Hepatic stellate cell (primary cell): ENCODE data around the gene ATP13A5.

Experiments used
- DNase-seq: peaks from one replicate; pipeline ENCODE4 v3.0.0; 2011; ENCODE audit warnings: low spot score

The ATP13A5 gene, protein sequence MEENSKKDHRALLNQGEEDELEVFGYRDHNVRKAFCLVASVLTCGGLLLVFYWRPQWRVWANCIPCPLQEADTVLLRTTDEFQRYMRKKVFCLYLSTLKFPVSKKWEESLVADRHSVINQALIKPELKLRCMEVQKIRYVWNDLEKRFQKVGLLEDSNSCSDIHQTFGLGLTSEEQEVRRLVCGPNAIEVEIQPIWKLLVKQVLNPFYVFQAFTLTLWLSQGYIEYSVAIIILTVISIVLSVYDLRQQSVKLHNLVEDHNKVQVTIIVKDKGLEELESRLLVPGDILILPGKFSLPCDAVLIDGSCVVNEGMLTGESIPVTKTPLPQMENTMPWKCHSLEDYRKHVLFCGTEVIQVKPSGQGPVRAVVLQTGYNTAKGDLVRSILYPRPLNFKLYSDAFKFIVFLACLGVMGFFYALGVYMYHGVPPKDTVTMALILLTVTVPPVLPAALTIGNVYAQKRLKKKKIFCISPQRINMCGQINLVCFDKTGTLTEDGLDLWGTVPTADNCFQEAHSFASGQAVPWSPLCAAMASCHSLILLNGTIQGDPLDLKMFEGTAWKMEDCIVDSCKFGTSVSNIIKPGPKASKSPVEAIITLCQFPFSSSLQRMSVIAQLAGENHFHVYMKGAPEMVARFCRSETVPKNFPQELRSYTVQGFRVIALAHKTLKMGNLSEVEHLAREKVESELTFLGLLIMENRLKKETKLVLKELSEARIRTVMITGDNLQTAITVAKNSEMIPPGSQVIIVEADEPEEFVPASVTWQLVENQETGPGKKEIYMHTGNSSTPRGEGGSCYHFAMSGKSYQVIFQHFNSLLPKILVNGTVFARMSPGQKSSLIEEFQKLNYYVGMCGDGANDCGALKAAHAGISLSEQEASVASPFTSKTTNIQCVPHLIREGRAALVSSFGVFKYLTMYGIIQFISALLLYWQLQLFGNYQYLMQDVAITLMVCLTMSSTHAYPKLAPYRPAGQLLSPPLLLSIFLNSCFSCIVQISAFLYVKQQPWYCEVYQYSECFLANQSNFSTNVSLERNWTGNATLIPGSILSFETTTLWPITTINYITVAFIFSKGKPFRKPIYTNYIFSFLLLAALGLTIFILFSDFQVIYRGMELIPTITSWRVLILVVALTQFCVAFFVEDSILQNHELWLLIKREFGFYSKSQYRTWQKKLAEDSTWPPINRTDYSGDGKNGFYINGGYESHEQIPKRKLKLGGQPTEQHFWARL

DNA sequence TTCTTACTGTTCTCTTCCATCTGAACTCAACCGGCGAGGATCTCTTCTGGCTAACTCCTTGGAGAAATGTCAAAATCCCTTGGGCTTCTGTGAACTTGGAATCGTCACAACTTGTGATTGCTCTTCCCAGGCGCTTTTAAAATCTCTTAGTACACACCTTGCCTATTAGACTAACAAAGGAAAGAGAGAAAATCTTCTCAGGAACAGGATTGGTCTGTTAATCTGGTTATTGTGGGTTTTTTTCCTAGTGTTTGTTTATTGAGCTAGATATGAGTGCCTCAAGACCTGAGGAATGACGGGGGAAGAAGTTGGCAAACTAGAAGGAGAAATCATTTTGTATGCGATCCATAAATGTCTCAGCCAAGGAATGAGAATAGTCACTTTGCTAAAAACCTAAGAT lies at the start of gene ATP13A5:
ATP13A5 (minus strand) TSS at position 48 of the 400 bp plus-strand sequence; CDS start at position 20, 28 bp downstream.
- no peak for DNase-seq

DNA sequence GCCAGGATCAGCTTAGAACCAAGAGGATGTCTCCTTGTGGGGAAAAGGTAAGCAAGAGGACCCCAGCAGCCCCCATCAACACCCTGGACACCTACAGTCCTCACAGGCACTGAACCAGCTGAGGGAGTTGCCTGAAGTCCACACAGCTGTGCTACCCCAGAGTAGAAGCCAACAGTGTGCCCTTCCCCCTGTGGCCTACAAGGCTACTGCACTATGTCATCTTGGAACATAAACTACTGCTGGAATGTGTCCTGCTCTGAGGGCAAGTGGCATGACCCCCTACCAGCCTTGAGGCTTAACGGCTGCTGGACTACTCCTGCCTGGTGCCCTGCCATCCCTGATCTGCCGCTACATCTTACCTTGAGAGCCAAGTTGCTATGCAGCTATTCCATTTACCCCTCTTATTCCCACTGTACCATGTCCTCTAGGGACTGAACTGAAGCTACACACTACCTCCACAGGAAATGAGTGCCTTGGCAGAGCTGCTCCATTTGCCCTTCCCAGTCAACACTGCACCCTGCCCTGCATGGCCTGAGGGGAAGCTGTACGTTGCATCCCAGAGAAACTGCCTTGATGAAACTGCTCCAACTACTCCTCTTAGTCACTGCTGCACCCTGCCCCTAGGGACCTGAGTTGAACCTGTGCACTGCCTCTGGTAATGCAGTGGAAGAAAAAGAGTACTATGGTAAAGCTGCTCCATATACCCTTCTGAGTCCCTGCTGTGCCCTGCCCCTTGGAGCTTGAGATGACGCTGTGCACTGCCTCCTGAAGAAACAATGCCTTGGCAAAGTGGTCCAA lies 40.2 kb upstream of the ATP13A5 start:
- DNase-seq: no peak

DNA sequence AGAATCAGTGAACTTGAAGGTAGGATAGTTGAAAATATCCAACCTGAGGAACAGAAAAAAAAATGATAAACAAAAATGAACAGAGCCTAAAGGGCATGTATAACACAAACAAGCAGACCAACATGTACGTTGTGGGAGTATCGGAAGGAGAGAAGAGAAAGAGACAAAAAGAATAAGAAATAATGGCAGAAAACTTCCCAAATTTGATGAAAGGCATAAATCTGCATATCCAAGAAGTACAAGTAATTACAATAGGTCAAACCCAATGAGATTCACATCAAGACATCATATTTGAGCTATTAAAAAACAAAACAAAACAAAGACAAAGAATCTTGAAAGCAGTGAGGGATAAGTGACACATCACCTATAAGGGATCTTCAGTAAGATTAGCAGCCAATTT lies 38.1 kb upstream of the ATP13A5 start:
- no peak for DNase-seq

DNA sequence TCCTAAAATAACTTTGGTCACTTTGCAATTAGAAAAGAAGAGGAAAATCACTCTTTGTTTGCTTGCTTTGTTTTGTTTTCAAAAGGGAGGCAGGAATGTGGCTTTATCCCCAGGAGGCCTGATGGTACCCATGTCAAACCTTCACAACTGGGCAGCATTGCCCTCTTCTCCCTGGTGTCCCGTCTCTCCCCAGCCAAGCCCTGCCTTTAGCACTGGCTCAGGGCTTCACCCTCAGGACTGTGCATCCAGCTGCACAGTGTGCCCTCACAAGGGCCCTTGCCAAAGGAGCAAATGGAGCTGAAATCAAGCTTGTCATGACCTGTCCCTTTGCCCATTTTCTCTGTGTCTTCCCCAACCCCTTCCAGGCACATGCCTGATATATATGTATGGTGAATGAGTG lies 29.1 kb upstream of the ATP13A5 start:
- no peak for DNase-seq

DNA sequence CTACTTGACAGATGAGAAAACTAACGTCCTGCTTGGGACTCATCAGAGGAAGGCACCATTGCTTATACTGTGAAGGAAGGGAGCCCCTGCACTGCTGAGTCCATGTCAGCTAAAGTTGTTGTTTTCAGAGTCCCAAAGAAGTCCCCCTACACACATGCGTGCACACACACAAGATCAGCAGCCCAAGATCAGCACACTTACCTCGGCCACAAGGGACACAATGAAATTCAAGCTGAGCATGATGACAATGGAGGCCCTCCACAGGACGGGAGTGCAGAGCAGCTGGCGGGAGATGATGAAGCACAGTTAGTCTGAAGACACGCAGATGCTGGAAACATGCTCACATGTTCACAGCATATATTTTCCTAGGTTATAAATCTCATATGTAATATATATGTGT lies 28.6 kb upstream of the ATP13A5 start:
- DNase-seq: no peak

DNA sequence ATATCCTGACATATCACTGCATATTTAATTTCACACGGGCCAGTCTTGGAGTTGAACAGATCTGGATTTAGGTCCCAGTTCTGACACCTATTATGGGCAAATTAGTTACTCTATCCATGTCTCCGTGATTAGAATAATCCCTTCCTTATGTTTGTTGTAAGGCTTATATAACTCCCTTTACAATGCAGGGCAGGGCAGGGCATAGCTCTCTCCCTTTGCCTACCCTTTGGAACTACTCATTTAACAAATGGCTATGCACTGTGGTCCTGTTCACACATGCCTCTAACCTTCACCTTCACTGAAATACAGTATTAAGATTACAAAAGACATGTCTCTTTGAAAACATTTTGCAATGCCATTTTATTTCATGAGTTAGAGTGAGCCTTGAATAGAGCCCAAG lies 24.8 kb upstream of the ATP13A5 start:
- DNase-seq: no peak

DNA sequence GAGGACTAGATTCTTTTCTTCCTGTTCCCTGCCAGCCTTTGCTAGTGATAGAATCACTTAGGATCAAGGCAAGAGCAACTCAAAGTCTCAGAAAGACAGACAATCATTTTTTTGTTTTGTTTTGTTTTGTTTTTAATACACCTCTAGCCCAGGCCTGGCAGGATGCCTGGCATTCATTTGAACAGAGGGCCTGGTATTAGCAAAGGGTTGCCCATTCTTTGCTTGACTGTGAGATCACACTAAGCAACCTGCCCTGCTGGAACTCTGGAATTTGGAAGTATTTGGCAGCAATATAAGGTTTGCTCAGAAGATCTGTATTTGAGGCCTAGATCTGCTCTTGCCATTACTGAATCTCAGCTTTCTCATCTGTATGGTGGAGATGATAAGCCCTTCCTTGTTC lies 21.8 kb upstream of the ATP13A5 start:
- no peak for DNase-seq

DNA sequence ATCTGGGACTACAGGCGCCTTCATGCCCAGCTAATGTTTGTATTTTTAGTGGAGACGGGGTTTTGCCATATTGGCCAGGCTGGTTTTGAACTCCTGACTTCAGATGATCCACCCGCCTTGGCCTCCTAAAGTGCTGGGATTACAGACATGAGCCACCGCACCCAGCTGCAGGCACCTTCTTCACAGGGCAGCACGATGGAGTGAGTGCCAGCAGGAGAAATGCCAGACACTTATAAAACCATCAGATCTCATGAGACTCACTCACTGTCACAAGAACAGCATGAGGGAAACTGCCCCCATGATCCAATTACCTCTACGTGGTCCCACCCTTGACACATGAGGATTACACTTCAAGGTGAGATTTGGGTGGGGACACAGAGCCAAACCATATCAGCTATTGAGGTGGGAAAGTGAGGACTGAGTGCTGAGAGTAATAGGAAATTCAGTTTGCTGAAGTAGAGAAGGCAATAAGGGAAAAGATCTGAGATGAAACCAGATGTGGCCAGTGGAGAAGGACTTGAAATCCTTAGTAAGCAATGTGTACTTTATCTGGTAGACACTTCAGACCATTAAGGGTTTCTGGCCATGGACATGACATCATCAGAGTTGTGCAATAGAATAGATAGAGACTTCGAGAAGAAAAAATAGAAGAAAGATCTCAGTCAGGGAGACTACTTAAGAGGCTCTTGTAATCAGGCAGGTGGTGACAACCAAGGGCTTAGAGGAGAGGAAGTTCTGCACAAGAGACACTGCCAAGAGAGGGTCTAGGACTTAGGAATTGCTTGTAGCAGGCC lies 18.1 kb upstream of the ATP13A5 start:
- DNase-seq: no peak

DNA sequence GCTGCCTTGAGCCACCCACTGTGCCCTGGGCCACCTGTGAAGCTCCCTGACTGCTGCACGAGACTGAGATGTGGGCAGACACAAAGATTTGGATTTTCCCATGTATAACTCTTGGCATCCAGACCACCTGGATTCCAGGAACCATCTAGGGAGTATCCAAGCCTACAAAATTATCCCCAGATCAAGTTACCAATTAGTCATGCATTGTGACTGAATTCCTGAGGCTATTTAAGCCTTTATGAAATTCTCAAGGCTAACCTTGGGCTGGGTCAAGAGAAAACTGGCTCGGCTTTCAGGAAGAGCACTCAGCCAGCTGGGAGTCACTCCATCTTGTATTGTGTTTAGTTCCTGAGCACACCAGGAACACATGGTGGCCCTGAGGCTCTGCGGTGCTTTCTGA lies 13.3 kb upstream of the ATP13A5 start:
- no peak for DNase-seq

DNA sequence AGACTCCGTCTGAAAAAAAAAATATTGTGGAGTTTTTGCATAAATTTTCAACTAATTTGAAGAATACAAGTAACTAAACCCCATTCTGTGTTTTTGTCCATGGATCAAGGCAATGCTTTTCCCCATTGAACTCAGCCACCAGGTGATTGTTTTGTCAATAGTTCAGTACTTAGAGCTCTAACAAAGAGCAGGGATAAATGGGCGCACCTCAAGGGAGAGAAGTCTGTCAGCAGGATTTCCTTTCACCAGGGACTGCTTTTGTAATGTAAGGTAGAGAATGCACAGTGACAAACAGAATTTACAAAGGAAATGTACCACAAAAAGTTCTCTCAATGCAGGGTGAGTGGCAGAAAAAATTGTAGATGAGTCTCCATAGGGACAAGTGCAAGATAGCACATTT lies 10.8 kb upstream of the ATP13A5 start:
- DNase-seq: no peak

DNA sequence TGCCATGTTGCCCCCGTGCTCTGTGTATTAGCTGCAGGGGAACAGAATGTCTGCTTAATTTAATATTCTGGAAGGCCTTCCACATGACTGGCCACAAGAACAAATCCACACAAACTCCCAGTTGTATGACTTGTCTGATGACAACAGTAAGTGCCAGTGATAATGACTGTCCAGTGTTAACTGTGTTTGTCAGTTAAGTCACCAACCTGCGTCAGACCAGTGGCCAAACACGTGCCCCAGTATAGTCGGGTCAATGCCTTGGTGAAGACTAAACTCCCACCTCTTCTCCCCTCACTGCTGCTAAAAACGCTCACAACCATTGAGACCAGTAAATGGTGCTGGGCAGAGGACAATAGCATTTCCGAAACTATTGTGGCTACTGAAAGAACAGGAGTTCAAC lies 9.8 kb upstream of the ATP13A5 start:
- no peak for DNase-seq

DNA sequence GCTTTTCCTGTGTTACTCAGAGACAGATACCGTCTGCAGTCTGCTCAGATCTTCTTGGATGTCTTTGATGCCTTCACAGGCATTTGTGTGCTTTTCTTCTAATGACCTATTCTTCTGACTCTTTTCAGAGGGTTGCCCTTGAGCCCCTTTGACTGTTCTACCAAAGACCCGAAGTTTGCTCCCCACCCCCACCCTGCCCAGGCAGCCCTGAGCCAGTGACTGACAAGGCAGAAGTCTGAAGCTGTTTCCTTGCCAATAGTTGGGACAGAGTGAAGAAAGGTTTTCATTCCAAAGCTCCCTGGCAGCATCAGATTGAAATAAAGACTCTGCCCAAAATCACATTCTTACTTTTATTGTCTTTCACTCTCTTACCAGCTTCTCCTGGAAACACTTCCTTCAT lies 9.0 kb upstream of the ATP13A5 start:
- DNase-seq: no peak

DNA sequence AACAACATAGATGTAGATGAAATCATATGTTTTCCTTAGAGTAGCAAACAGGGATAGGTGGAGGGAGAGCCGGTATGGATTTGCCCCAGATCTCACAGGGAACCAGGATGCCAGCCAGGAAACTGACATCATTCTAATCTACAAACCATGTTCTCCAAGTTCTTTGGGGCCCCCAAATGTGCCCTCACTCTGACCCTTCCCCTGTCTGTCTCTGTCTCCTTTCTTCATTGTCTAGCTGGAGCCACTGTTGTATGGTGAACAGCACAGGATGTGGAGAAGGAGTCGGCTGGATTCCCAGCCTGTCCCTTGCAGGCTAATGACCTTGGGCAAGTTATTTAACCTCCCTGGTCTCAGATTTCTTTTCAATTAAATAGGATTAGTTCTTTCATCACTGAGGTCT lies 962 bp downstream of the ATP13A5 start:
- no peak for DNase-seq

DNA sequence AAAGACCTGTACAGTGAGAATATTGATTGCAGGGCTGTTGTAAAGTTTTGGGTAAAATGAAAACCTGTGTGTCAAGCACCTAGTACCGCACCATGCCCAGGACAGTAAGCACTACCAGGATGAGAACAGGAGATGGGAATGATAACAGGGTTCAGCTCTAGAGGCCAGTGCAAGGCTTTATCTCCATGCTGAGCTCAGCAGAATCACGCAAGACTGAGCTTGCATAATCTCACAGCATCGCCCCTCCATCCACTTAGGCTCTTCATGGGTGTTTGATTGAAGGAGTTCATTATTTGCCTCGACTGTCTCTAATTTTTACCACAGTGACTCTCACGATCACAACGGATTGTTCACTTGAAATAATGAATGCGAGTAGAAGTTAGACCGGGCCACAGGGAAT lies 2.9 kb downstream of the ATP13A5 start:
- no peak for DNase-seq

DNA sequence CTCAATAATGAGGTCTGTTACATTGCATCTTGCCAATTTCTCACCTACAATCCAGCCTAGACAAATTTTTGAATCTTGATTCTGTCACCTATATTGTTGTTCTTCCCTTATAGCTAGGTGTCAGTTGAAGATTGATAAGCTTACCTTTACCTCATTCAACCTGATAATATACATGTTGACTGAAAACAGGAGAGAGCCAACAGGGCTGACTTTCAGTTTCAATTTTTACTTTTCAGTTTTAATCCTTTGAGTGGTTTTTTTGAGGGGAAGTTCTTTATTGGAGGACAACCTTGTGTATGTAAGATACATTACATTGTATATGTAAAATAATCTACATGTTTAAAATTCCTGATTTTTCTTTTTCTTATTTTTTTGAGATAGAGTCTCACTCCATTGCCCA lies 5.8 kb downstream of the ATP13A5 start:
- DNase-seq: no peak

DNA sequence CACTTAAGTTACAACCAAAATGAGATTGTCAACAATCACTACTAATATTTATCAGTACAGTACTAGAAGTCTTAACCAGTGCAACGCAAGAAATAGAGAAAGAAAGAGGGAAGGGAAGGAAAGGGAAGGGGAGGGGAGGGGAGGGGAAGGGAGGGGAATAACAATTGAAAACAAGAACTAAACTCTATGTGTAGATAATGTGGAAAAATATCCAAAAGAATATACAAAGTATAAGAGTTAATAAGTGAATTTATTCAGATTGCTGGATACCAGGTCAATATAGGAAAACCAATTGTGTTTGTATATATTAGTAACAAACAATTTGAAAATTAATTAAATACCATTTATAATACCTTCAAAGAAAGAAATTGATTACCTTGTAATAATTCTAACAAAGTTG lies 10.7 kb downstream of the ATP13A5 start:
- DNase-seq: no peak

DNA sequence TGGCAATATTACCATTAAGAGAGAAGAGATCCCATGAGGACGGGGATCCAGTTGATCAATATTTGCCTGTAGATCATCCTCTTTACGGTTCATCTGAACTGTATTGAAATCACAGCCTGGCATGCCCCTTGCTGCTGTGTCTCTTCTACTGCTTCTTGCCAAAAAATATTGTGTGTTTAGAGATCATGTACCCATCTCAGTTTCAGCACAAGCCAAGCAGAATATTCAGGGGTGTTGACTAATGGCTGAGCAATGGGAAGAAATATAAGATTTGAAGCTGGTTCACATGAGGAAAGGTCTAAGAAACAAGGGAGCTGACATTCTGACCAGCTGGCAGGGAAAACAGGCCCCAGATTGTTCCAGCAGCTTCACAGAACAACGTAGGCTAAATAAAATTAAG lies 21.3 kb downstream of the ATP13A5 start:
- no peak for DNase-seq

DNA sequence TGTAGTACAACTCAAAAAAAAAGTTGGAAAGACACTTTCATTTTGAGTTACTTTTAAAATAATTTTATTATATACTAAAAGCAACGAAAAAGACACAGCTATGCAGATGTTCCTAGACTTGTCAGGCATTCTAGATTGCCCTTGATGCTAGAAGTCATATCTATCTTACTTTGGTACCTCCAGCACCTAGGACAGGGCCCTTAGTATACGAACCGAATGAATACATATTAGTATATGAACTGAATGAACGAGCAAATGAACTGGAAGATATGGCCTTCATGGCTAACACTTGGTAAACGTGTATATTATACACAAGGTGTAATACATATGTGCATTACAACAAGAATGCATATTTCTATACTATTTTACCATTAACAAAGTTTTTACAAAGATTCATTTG lies 24.1 kb downstream of the ATP13A5 start:
- no peak for DNase-seq

DNA sequence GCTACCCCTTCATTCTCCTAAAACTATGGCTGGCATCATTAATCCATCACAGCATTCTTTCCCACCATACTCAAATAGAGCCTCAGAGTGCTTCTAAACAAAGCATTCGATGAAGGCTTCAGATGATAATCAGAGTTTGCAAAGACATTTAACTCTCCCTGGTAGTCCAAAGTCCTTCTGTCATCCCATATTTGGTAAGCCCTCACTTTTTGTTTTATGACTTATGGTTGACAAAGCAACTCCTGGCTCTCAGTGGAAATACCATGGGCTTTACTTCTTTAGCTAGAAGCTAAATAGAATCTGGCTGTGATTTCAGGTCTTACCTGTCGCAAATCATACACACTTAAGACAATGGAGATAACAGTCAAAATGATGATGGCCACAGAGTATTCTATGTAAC lies 27.8 kb downstream of the ATP13A5 start:
- no peak for DNase-seq

DNA sequence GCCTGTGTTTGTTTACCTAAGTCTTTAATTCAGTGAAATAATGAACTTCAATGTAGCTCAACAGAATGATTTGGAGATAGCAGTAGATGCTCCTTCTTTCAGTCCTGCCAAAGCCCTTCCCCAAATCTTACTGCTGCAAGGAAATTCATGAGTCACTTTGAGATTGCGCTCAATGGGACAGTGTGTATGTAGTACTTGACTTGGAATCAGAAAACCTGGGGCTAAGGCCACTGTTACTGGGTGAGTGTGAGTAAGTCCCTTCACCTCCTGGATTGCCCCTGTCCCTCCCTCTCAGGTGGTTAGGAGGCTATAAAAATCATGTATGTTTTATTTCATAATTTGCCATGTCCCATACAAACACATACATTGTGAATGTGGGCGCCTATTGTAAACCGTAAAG lies 29.9 kb downstream of the ATP13A5 start:
- no peak for DNase-seq
